ENCODE data around the gene TANK.

GRCh38 chr2:161245671-161246070, 85.4 kb downstream of the TANK start:
- TF ChIP-seq CTCF (IDR thresholded peaks at IDR 0.05) (no peak), POLR2A (IDR thresholded peaks at IDR 0.05) (no peak)

Data from Peyer's patch (tissue), 4 donors.